ENCODE measurements around the gene ILDR2.

DNA sequence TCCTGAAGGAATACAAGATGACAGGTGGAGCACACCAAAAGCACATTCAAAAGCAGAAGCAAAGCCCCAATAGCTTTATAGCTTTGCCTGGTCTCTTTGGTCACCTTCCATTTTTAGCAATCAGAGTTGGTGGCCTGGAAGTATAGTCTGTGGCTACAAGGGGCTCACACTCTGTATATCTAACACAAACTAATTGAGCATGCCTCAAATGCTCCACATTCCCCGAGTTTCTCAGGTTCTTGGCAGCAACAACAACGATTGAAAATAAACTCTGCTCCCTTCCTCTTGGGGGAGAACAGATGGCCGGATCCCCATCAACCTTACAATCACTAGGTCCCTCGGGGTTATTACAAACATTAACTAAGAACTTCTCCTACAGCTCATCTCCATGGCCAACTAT is 74.4 kb downstream of the ILDR2 start:
- TF ChIP-seq, protein P1, sequence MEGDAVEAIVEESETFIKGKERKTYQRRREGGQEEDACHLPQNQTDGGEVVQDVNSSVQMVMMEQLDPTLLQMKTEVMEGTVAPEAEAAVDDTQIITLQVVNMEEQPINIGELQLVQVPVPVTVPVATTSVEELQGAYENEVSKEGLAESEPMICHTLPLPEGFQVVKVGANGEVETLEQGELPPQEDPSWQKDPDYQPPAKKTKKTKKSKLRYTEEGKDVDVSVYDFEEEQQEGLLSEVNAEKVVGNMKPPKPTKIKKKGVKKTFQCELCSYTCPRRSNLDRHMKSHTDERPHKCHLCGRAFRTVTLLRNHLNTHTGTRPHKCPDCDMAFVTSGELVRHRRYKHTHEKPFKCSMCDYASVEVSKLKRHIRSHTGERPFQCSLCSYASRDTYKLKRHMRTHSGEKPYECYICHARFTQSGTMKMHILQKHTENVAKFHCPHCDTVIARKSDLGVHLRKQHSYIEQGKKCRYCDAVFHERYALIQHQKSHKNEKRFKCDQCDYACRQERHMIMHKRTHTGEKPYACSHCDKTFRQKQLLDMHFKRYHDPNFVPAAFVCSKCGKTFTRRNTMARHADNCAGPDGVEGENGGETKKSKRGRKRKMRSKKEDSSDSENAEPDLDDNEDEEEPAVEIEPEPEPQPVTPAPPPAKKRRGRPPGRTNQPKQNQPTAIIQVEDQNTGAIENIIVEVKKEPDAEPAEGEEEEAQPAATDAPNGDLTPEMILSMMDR (IDR thresholded peaks at IDR 0.05): no peak
- no peak for TF ChIP-seq POLR2A (IDR thresholded peaks at IDR 0.05)
- TF ChIP-seq POLR2AphosphoS5 (IDR thresholded peaks at IDR 0.05): no peak

Measured in gastroesophageal sphincter (tissue), 3 donors.